Esophagus (tissue), 2 donors: ENCODE measurements around the gene GYG2. TPM values are rescaled to one million over a fixed set of nuclear protein-coding genes. Genes with fewer than 3 reads are reported as not detected.
A peak's percentile ranks its signal among the peaks of the same experiment; 100 is the strongest.
"Not testable (repeated sequence)": the region's sequence is repeated elsewhere in the genome, so short reads cannot be mapped to it uniquely, and the experiment has no call there.

ENCODE experiments used
- H3K27ac ChIP-seq, 2 donors: one replicate each; pipeline ENCODE4 v1.5.1; 2013; ENCODE audit warnings: low read depth in 2 of 2, mild to moderate bottlenecking in 2 of 2, inconsistent platforms in 1 of 2, low read length in 1 of 2, moderate library complexity in 1 of 2
- H3K27me3 ChIP-seq, 2 donors: one replicate each; pipeline ENCODE4 v1.6.1; 2013; ENCODE audit warnings: low read length in 2 of 2, control low read depth in 1 of 2, mild to moderate bottlenecking in 1 of 2; ENCODE audit not compliant: insufficient read depth in 2 of 2, control insufficient read depth in 1 of 2
- H3K36me3 ChIP-seq, 2 donors: one replicate each; pipeline ENCODE4 v1.6.1; 2013; ENCODE audit warnings: low read length in 1 of 2; ENCODE audit not compliant: control insufficient read depth in 2 of 2, insufficient read depth in 2 of 2
- H3K4me1 ChIP-seq, 2 donors: one replicate each; pipeline ENCODE4 v1.6.1; 2013; ENCODE audit warnings: low read length in 1 of 2; ENCODE audit not compliant: control insufficient read depth in 2 of 2, insufficient read depth in 2 of 2
- H3K4me3 ChIP-seq, 2 donors: one replicate each; pipeline ENCODE4 v1.5.1; 2013; ENCODE audit warnings: low read length in 2 of 2, mild to moderate bottlenecking in 2 of 2, low read depth in 1 of 2, moderate library complexity in 1 of 2
- H3K9me3 ChIP-seq, 2 donors: one replicate each; pipeline ENCODE4 v1.6.1; 2013; ENCODE audit warnings: mild to moderate bottlenecking in 2 of 2, low read depth in 1 of 2, low read length in 1 of 2, moderate library complexity in 1 of 2; ENCODE audit not compliant: control insufficient read depth in 2 of 2, insufficient read depth in 1 of 2
- WGBS, 2 donors: extraction: QIAGEN DNeasy Blood & Tissue Kit; methylation state at CpG; one replicate each; pipeline ENCODE4 v1.1.7; 2013; 5-methylcytosine and 5-hydroxymethylcytosine counted together
- polyA plus RNA-seq, 2 donors: library from polyadenylated mRNA; stranded (reverse); fragments of 200-250 nt; gene quantifications; one replicate each; pipeline ENCODE4 v1.2.3, GENCODE V29; 2013
- donor health status: healthy with polysubstance abuse.
- donor health status: Bipolar disorder and iron deficiency.

Gene GYG2
- polyA plus RNA-seq, 2 donors: 0.16 to 0.42 TPM

GRCh38 chrX:2878563-2878962, 49.8 kb downstream of the GYG2 start:
- H3K27ac ChIP-seq: no peak overlapping the region
- H3K36me3 ChIP-seq: no peaks in the 10 kb centered on the region
- no peaks in the 10 kb centered on the region for H3K4me1 ChIP-seq
- H3K9me3 ChIP-seq: no peaks in the 10 kb centered on the region
- H3K4me3 ChIP-seq: no peak overlapping the region
- 75 to 84% methylated on average over 2 of the region's 2 CpGs for WGBS, 2 donors
- no peaks in the 10 kb centered on the region for H3K27me3 ChIP-seq

GRCh38 chrX:2879670-2880069, 50.9 kb downstream of the GYG2 start:
- H3K4me3 ChIP-seq: no peak overlapping the region
- no peaks in the 10 kb centered on the region for H3K4me1 ChIP-seq
- H3K27ac ChIP-seq: no peak overlapping the region
- H3K9me3 ChIP-seq: no peaks in the 10 kb centered on the region
- no peaks in the 10 kb centered on the region for H3K27me3 ChIP-seq
- H3K36me3 ChIP-seq: no peaks in the 10 kb centered on the region
- WGBS, 2 donors: 88 to 90% methylated on average over 1 of the region's 1 CpG

- no peak overlapping the region for H3K4me3 ChIP-seq
- no peaks in the 10 kb centered on the region for H3K4me1 ChIP-seq
- H3K27ac ChIP-seq: no peak overlapping the region
- no peaks in the 10 kb centered on the region for H3K9me3 ChIP-seq
- no peaks in the 10 kb centered on the region for H3K27me3 ChIP-seq
- no peaks in the 10 kb centered on the region for H3K36me3 ChIP-seq
- WGBS, 2 donors: 97 to 99% methylated on average over 14 of the region's 14 CpGs
These were observed 55.0 kb downstream of the GYG2 start for GRCh38 chrX:2883770-2884169.

GRCh38 chrX:2888309-2888708, 59.6 kb downstream of the GYG2 start:
- no peaks in the 10 kb centered on the region for H3K36me3 ChIP-seq
- 83 to 86% methylated on average over 7 of the region's 7 CpGs for WGBS, 2 donors
- no peaks in the 10 kb centered on the region for H3K9me3 ChIP-seq
- H3K4me1 ChIP-seq: no peaks in the 10 kb centered on the region
- no peaks in the 10 kb centered on the region for H3K27me3 ChIP-seq
- H3K4me3 ChIP-seq: no peak overlapping the region
- H3K27ac ChIP-seq: no peak overlapping the region

- Histone ChIP-seq H3K27ac (no peak overlapping the region), H3K36me3 (no peaks in the 10 kb centered on the region), H3K27me3 (no peaks in the 10 kb centered on the region), H3K4me3 (peak overlapping the region; percentile 27 to 51), H3K4me1 (no peaks in the 10 kb centered on the region), H3K9me3 (no peaks in the 10 kb centered on the region)
- 43 to 50% methylated on average over 11 of the region's 11 CpGs for WGBS, 2 donors
These were observed 60.4 kb downstream of the GYG2 start for GRCh38 chrX:2889045-2889605.

GRCh38 chrX:2889706-2890490, 61.2 kb downstream of the GYG2 start:
- H3K4me3 ChIP-seq: peak overlapping the region in 1 of 2 donors; percentile 51
- not testable (repeated sequence) for H3K4me1 ChIP-seq, H3K9me3 ChIP-seq, H3K27ac ChIP-seq, H3K27me3 ChIP-seq, H3K36me3 ChIP-seq
- 32 to 36% methylated on average over 15 of the region's 15 CpGs for WGBS, 2 donors

- not testable (repeated sequence) for H3K36me3 ChIP-seq, H3K27ac ChIP-seq, H3K4me1 ChIP-seq, H3K9me3 ChIP-seq, H3K4me3 ChIP-seq, H3K27me3 ChIP-seq
- 57 to 73% methylated on average over 18 to 20 of the region's 22 CpGs for WGBS, 2 donors
These were observed 62.1 kb downstream of the GYG2 start for GRCh38 chrX:2890536-2891460.

GRCh38 chrX:2892816-2893215, 64.1 kb downstream of the GYG2 start:
- Histone ChIP-seq H3K4me1 (peaks cover 3 to 4% of the 10 kb centered on the region in 2 donors), H3K36me3 (no peaks in the 10 kb centered on the region), H3K9me3 (no peaks in the 10 kb centered on the region), H3K4me3 (no peak overlapping the region), H3K27ac (no peak overlapping the region), H3K27me3 (no peaks in the 10 kb centered on the region)
- WGBS, 2 donors: 82 to 83% methylated on average over 5 of the region's 5 CpGs

- Histone ChIP-seq H3K9me3 (no peaks in the 10 kb centered on the region), H3K4me3 (no peak overlapping the region), H3K27me3 (no peaks in the 10 kb centered on the region), H3K36me3 (no peaks in the 10 kb centered on the region), H3K4me1 (peaks cover 4 to 5% of the 10 kb centered on the region in 2 donors), H3K27ac (no peak overlapping the region)
- WGBS, 2 donors: 36 to 41% methylated on average over 9 of the region's 9 CpGs
These were observed 66.2 kb downstream of the GYG2 start for GRCh38 chrX:2894885-2895292.
